Mesodermal cell (in vitro differentiated cells): ENCODE results near the gene RNASE7. TPM values are rescaled to one million over a fixed set of nuclear protein-coding genes. Genes with fewer than 3 reads are reported as not detected.
"Not testable (repeated sequence)": the region's sequence is repeated elsewhere in the genome, so short reads cannot be mapped to it uniquely, and the experiment has no call there.

Source experiments
- H3K27ac ChIP-seq: 2 replicates; pipeline ENCODE4 v1.7.0; 2013; ENCODE audit warnings: mild to moderate bottlenecking, low read depth, low read length, moderate library complexity; ENCODE audit not compliant: severe bottlenecking
- H3K36me3 ChIP-seq: 2 replicates; pipeline ENCODE4 v1.7.1; 2013; ENCODE audit warnings: mild to moderate bottlenecking, low read length, moderate library complexity; ENCODE audit not compliant: control insufficient read depth, insufficient read depth
- H3K4me1 ChIP-seq: one replicate; pipeline ENCODE4 v1.7.1; 2013; ENCODE audit warnings: mild to moderate bottlenecking, low read length; ENCODE audit not compliant: insufficient read depth, control insufficient read depth, poor library complexity, severe bottlenecking
- H3K4me3 ChIP-seq: 2 replicates; pipeline ENCODE4 v1.7.0; 2013; ENCODE audit warnings: low read length, control low read depth, mild to moderate bottlenecking; ENCODE audit not compliant: insufficient read depth, poor library complexity, severe bottlenecking; ENCODE audit errors: extremely low read depth
- H3K9me3 ChIP-seq: 2 replicates; pipeline ENCODE4 v1.7.1; 2013; ENCODE audit warnings: mild to moderate bottlenecking, low read length, moderate library complexity; ENCODE audit not compliant: control insufficient read depth
- WGBS, 2 experiments: methylation state at CpG; one replicate each; pipeline ENCODE4 v1.1.5; 2013; ENCODE audit warnings: missing lambda C conversion rate in 2 of 2; ENCODE audit not compliant: insufficient coverage in 2 of 2; 5-methylcytosine and 5-hydroxymethylcytosine counted together
- polyA plus RNA-seq, 2 experiments: library from polyadenylated mRNA; stranded (reverse); fragments of 50-300 nt; gene quantifications; one replicate each; pipeline ENCODE4 v1.2.3, GENCODE V29; 2013

RNASE7 gene
- polyA plus RNA-seq (2013, experiment 1 of 2) = not detected
- not detected for polyA plus RNA-seq (2013, experiment 2 of 2)

- Histone ChIP-seq H3K4me3 (no peak within 1 kb of the TSS), H3K36me3 (no peaks in the 10 kb centered on the region), H3K9me3 (no peaks in the 10 kb centered on the region), H3K4me1 (peaks cover 31% of the 10 kb centered on the region), H3K27ac (no peak within 1 kb of the TSS)
- 79 to 95% methylated on average over 6 to 8 of the region's 11 CpGs for WGBS, 2 experiments
Observed at GRCh38 chr14:21041676-21042433, at the start of gene RNASE7. TSS of gene RNASE7 (plus strand) at chr14:21042362. CDS start at chr14:21042993, 631 bp downstream.

GRCh38 chr14:20996521-20996920, 45.6 kb upstream of the RNASE7 start:
- H3K9me3 ChIP-seq = no peaks in the 10 kb centered on the region

GRCh38 chr14:20997115-20997514, 45.0 kb upstream of the RNASE7 start:
- peaks cover 50% of the 10 kb centered on the region for H3K36me3 ChIP-seq
- H3K4me3 ChIP-seq = no peak overlapping the region
- WGBS, 2 experiments = no CpG with 5 or more reads among the region's 4 CpGs
- H3K4me1 ChIP-seq = peaks cover 22% of the 10 kb centered on the region
- H3K27ac ChIP-seq = no peak overlapping the region
- no peaks in the 10 kb centered on the region for H3K9me3 ChIP-seq

More at GRCh38 chr14:20996521-20996920, 45.6 kb upstream of the RNASE7 start:
- Histone ChIP-seq H3K4me1 (peaks cover 22% of the 10 kb centered on the region), H3K27ac (no peak overlapping the region), H3K4me3 (no peak overlapping the region), H3K36me3 (peaks cover 56% of the 10 kb centered on the region)
- WGBS, 2 experiments = 95 to 98% methylated on average over 12 to 14 of the region's 14 CpGs

GRCh38 chr14:20997564-20997963, 44.6 kb upstream of the RNASE7 start:
- whole genome bisulfite sequencing, 2 experiments = 93 to 96% methylated on average over 4 to 5 of the region's 6 CpGs
- Histone ChIP-seq H3K36me3 (peaks cover 45% of the 10 kb centered on the region), H3K27ac (peak overlapping the region; percentile 41), H3K9me3 (no peaks in the 10 kb centered on the region), H3K4me1 (peaks cover 22% of the 10 kb centered on the region), H3K4me3 (no peak overlapping the region)

- H3K27ac ChIP-seq = peak overlapping the region; percentile 57
- no peaks in the 10 kb centered on the region for H3K9me3 ChIP-seq
- no peak overlapping the region for H3K4me3 ChIP-seq
- peaks cover 25% of the 10 kb centered on the region for H3K4me1 ChIP-seq
- peaks cover 39% of the 10 kb centered on the region for H3K36me3 ChIP-seq
- WGBS, 2 experiments = 78 to 83% methylated on average over 1 to 2 of the region's 3 CpGs
Observed at GRCh38 chr14:20998139-20998538, 44.0 kb upstream of the RNASE7 start.

GRCh38 chr14:20998674-20999366, 43.3 kb upstream of the RNASE7 start, which contains the start of gene SLC39A2:
TSS of gene SLC39A2 (plus strand) at chr14:20999293. CDS start at chr14:20999447, 154 bp downstream.
- Histone ChIP-seq H3K4me1 (peaks cover 26% of the 10 kb centered on the region), H3K36me3 (peaks cover 34% of the 10 kb centered on the region), H3K27ac (peak within 1 kb of the TSS; percentile 57), H3K4me3 (peak within 1 kb of the TSS; percentile 7), H3K9me3 (no peaks in the 10 kb centered on the region)
- WGBS, 2 experiments = 18 to 24% methylated on average over 3 of the region's 6 CpGs

- H3K4me3 ChIP-seq = no peak overlapping the region
- peaks cover 26% of the 10 kb centered on the region for H3K4me1 ChIP-seq
- no peaks in the 10 kb centered on the region for H3K9me3 ChIP-seq
- peak overlapping the region; percentile 1 for H3K27ac ChIP-seq
- H3K36me3 ChIP-seq = peaks cover 27% of the 10 kb centered on the region
- 90 to 96% methylated on average over 4 of the region's 4 CpGs for WGBS, 2 experiments
Observed at GRCh38 chr14:20999591-20999990, 42.6 kb upstream of the RNASE7 start.

- Histone ChIP-seq H3K27ac (no peak overlapping the region), H3K4me1 (peaks cover 26% of the 10 kb centered on the region), H3K9me3 (no peaks in the 10 kb centered on the region), H3K36me3 (peaks cover 11% of the 10 kb centered on the region), H3K4me3 (no peak overlapping the region)
- 88 to 90% methylated on average over 2 to 4 of the region's 7 CpGs for WGBS, 2 experiments
Observed at GRCh38 chr14:21001218-21001617, 40.9 kb upstream of the RNASE7 start.

- 86 to 98% methylated on average over 9 to 11 of the region's 14 CpGs for WGBS, 2 experiments
- Histone ChIP-seq H3K36me3 (no peaks in the 10 kb centered on the region), H3K27ac (peak overlapping the region; percentile 57), H3K4me3 (no peak overlapping the region), H3K4me1 (peaks cover 17% of the 10 kb centered on the region), H3K9me3 (no peaks in the 10 kb centered on the region)
Observed at GRCh38 chr14:21003788-21004346, 38.3 kb upstream of the RNASE7 start.

GRCh38 chr14:21009721-21010120, 32.4 kb upstream of the RNASE7 start:
- H3K27ac ChIP-seq = peak overlapping the region; percentile 84
- 40% methylated on average over 1 of the region's 3 CpGs for WGBS, 2 experiments
- not testable (repeated sequence) for H3K4me1 ChIP-seq, H3K9me3 ChIP-seq, H3K36me3 ChIP-seq, H3K4me3 ChIP-seq
